Common myeloid progenitor, CD34-positive (primary cell): ENCODE data around the gene HMX1.

Source experiments
- CTCF ChIA-PET: fragments of 350-600 bp; sonication (Branson Sonifier 250); formaldehyde crosslinking; loops from one replicate; lab custom pipeline; 2021; ENCODE audit warnings: antibody characterized with exemption; lab: Charles Lee
- POLR2A ChIA-PET: fragments of 350-600 bp; sonication (Branson Sonifier 250); formaldehyde crosslinking; loops from one replicate; lab custom pipeline; 2021; ENCODE audit warnings: antibody characterized with exemption; lab: Charles Lee
- DNase-seq, 3 donors: peaks; one replicate each; pipeline versions ENCODE4 v3.0.0 to v3.0.0-alpha.2; 2013
- H3K27ac ChIP-seq, 2 experiments: 1 replicate in 1 of 2; 2 replicates in 1 of 2; pipeline ENCODE4 v1.7.0; 2013; ENCODE audit warnings: inconsistent platforms in 2 of 2, low read length in 2 of 2, mild to moderate bottlenecking in 2 of 2, low read depth in 1 of 2, moderate library complexity in 1 of 2; ENCODE audit not compliant: severe bottlenecking in 2 of 2, insufficient read depth in 1 of 2, poor library complexity in 1 of 2
- H3K27me3 ChIP-seq, 5 experiments: replicated peaks in 2 of 5; 1 replicate in 3 of 5; 2 replicates in 2 of 5; pipeline versions ENCODE4 v1.6.1 to v1.7.0; 2013; ENCODE audit warnings: low read length in 4 of 5, mild to moderate bottlenecking in 2 of 5, moderate library complexity in 2 of 5, inconsistent platforms in 1 of 5; ENCODE audit not compliant: insufficient read depth in 5 of 5, control insufficient read depth in 4 of 5
- H3K36me3 ChIP-seq, 4 experiments: 1 replicate in 2 of 4; 2 replicates in 2 of 4; pipeline versions ENCODE4 v1.6.1 to v1.7.0; 2013; ENCODE audit warnings: low read length in 3 of 4, control low read depth in 1 of 4, mild to moderate bottlenecking in 1 of 4; ENCODE audit not compliant: control insufficient read depth in 4 of 4, insufficient read depth in 4 of 4
- H3K4me1 ChIP-seq, 4 experiments: 1 replicate in 3 of 4; 2 replicates in 1 of 4; pipeline versions ENCODE4 v1.6.1 to v1.7.1; 2013; ENCODE audit warnings: low read length in 3 of 4, mild to moderate bottlenecking in 3 of 4, control low read depth in 1 of 4, inconsistent platforms in 1 of 4, moderate library complexity in 1 of 4; ENCODE audit not compliant: control insufficient read depth in 4 of 4, insufficient read depth in 4 of 4; ENCODE audit errors: control extremely low read depth in 1 of 4
- H3K4me3 ChIP-seq, 7 experiments: 1 replicate in 4 of 7; 2 replicates in 3 of 7; pipeline versions ENCODE4 v1.5.1 to v1.7.0; 2013; ENCODE audit warnings: mild to moderate bottlenecking in 7 of 7, low read length in 6 of 7, moderate library complexity in 6 of 7, inconsistent platforms in 2 of 7, low read depth in 2 of 7, control low read depth in 1 of 7; ENCODE audit not compliant: insufficient read depth in 4 of 7, control insufficient read depth in 1 of 7; ENCODE audit errors: extremely low read depth in 1 of 7
- H3K9me3 ChIP-seq, 5 experiments: 1 replicate in 4 of 5; 2 replicates in 1 of 5; pipeline versions ENCODE4 v1.6.1 to v1.7.1; 2013; ENCODE audit warnings: low read length in 4 of 5, mild to moderate bottlenecking in 2 of 5, inconsistent platforms in 1 of 5, low read depth in 1 of 5, moderate library complexity in 1 of 5; ENCODE audit not compliant: control insufficient read depth in 4 of 5, insufficient read depth in 2 of 5; ENCODE audit errors: control extremely low read depth in 1 of 5
- WGBS: methylation state at CpG from one replicate; pipeline ENCODE4 v1.1.5; 2013; ENCODE audit not compliant: insufficient coverage; 5-methylcytosine and 5-hydroxymethylcytosine counted together

The HMX1 gene

DNA sequence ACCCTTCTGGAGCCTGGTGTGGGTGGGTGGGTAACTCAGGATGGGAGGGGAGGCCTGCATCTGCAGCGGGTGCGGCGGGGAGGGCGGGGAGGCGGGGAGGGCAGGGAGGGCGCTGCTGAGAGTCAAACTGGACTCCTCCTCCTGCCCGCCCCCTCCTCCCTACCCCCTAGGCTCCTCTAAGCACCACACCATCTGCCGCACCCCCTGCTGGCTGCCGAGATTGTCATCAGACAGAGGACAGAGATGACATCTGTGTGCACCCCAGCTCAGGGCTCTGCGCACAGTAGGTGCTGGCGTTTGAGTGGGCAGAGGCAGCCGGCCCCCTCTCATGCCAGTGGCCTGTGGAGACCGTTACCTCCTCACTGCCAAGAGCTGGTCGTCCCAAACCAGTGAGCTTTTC, 10.6 kb upstream of the HMX1 start:
- no peaks in the 10 kb centered on the region for H3K36me3 ChIP-seq
- no peak for DNase-seq
- WGBS = 40% methylated on average over 6 of the region's 14 CpGs
- POLR2A ChIA-PET = no interaction called here
- H3K4me3 ChIP-seq = no peak overlapping the region
- H3K27ac ChIP-seq = no peak overlapping the region
- H3K27me3 ChIP-seq = peaks cover 4 to 100% (median 34%) of the 10 kb centered on the region in 5 experiments
- H3K4me1 ChIP-seq = no peaks in the 10 kb centered on the region
- peaks cover 0 to 5% (median 0%) of the 10 kb centered on the region in 5 experiments for H3K9me3 ChIP-seq
- CTCF ChIA-PET = no interaction called here

- H3K36me3 ChIP-seq = no peaks in the 10 kb centered on the region
- peaks cover 8 to 100% (median 43%) of the 10 kb centered on the region in 5 experiments for H3K27me3 ChIP-seq
- POLR2A ChIA-PET = no interaction called here
- CTCF ChIA-PET = no interaction called here
- H3K4me3 ChIP-seq = no peak overlapping the region
- 100% methylated on average over 7 of the region's 9 CpGs for WGBS
- peaks cover 0 to 2% (median 0%) of the 10 kb centered on the region in 5 experiments for H3K9me3 ChIP-seq
- DNase-seq = no peak
- H3K27ac ChIP-seq = no peak overlapping the region
- no peaks in the 10 kb centered on the region for H3K4me1 ChIP-seq
Measured at GRCh38 chr4:8880851-8881250, 9.2 kb upstream of the HMX1 start.

DNA sequence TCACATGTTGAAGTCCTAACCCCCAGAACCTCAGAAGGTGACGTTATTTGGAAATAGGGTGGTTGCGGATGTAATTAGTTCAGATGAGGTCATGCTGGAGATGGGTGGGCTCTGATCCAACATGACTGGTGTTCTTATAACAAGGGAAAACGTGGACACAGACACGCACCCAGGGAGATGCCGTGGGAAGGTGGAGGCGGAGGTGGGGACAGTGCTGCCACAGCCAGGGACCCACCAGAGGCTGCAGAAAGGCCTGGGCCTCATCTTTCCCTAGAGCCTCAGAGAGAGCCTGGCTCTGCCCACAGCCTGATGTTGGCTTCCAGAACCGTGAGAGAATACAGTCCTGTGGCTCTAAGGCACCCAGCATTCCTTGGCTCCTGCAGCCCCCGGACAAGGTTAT, 7.9 kb upstream of the HMX1 start:
- DNase-seq = no peak
- CTCF ChIA-PET = no interaction called here
- H3K27me3 ChIP-seq = peaks cover 11 to 100% (median 42%) of the 10 kb centered on the region in 5 experiments

DNA sequence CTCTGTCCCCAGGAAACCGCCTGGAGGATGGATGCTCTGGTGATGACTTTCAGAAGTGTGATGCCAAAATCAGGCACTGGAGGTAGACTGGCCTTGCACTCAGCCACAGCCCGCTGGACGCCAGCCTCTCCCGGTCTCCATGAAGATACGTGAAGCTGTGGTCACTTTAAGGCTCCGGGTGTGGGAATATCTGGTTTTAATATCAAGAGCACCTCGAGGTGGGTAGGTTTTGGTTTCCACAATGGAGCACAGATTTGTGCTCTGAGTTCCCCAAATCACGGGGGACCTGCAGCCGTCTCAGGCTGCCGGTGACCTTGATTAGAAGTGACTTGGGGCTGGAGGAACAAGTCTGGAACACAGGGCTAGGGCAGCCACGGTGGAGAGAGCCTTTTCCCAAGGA, 6.8 kb upstream of the HMX1 start:
- 8% methylated on average over 11 of the region's 11 CpGs for WGBS
- Histone ChIP-seq H3K36me3 (no peaks in the 10 kb centered on the region), H3K9me3 (peaks cover 0 to 13% (median 6%) of the 10 kb centered on the region in 5 experiments), H3K4me3 (no peak overlapping the region), H3K27me3 (peaks cover 11 to 100% (median 50%) of the 10 kb centered on the region in 5 experiments), H3K4me1 (no peaks in the 10 kb centered on the region), H3K27ac (no peak overlapping the region)
- ChIA-PET CTCF (no interaction called here), POLR2A (no interaction called here)
- no peak for DNase-seq

More for the DNA sequence above, 7.9 kb upstream of the HMX1 start:
- Histone ChIP-seq H3K27ac (no peak overlapping the region), H3K4me3 (no peak overlapping the region), H3K4me1 (no peaks in the 10 kb centered on the region), H3K9me3 (peaks cover 0 to 8% (median 6%) of the 10 kb centered on the region in 5 experiments), H3K36me3 (no peaks in the 10 kb centered on the region)
- WGBS = 70% methylated on average over 3 of the region's 8 CpGs
- POLR2A ChIA-PET = no interaction called here

DNA sequence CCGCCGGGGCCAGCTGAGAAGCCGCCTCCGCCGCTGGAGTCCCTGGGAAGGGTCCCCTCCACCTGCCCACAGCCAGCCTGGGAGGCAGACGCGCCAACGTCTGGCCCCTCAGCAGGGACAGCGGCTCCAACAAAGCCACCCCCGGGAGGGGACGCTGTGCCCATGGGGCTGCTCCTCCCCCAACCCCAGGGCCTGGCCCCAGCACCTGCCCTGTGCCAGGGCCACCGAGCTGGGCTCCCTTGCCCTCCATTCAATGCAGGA, 6.1 kb upstream of the HMX1 start:
- 0% methylated on average over 12 of the region's 12 CpGs for WGBS
- no peak for DNase-seq
- CTCF ChIA-PET = no interaction called here
- no peak overlapping the region for H3K27ac ChIP-seq
- H3K4me3 ChIP-seq = no peak overlapping the region
- H3K4me1 ChIP-seq = peaks cover 0 to 3% (median 1%) of the 10 kb centered on the region in 4 experiments
- H3K9me3 ChIP-seq = peaks cover 0 to 15% (median 6%) of the 10 kb centered on the region in 5 experiments
- no peaks in the 10 kb centered on the region for H3K36me3 ChIP-seq
- POLR2A ChIA-PET = no interaction called here
- H3K27me3 ChIP-seq = peaks cover 11 to 100% (median 51%) of the 10 kb centered on the region in 5 experiments

GRCh38 chr4:8876982-8877779, 5.5 kb upstream of the HMX1 start:
- ChIA-PET CTCF (no interaction called here), POLR2A (no interaction called here)
- Histone ChIP-seq H3K27me3 (peaks cover 11 to 100% (median 55%) of the 10 kb centered on the region in 5 experiments), H3K27ac (no peak overlapping the region), H3K36me3 (no peaks in the 10 kb centered on the region), H3K4me1 (peaks cover 0 to 6% (median 2%) of the 10 kb centered on the region in 4 experiments), H3K9me3 (peaks cover 0 to 15% (median 6%) of the 10 kb centered on the region in 5 experiments), H3K4me3 (no peak overlapping the region)
- 4% methylated on average over 8 of the region's 11 CpGs for WGBS
- no peak for DNase-seq

GRCh38 chr4:8874896-8875680, 3.4 kb upstream of the HMX1 start:
- CTCF ChIA-PET = interaction anchor here (1.2 to 1.3 kb wide), 2 partner anchors 10 to 12 kb away, joined by 3 to 5 read pairs; no protein-coding TSS in a partner anchor
- POLR2A ChIA-PET = no interaction called here
- Histone ChIP-seq H3K27me3 (peaks cover 11 to 98% (median 64%) of the 10 kb centered on the region in 5 experiments), H3K27ac (no peak overlapping the region), H3K4me1 (peaks cover 0 to 16% (median 6%) of the 10 kb centered on the region in 4 experiments), H3K4me3 (no peak overlapping the region), H3K36me3 (no peaks in the 10 kb centered on the region), H3K9me3 (peaks cover 0 to 15% (median 6%) of the 10 kb centered on the region in 5 experiments)
- DNase-seq = peak in 2 of 3 donors; percentile 49 to 64
- WGBS = 5% methylated on average over 11 of the region's 19 CpGs
